Measurements from ENCODE around the gene PLXDC2.
"Not testable (repeated sequence)": the region's sequence is repeated elsewhere in the genome, so short reads cannot be mapped to it uniquely, and the experiment has no call there.

Gene PLXDC2

GRCh38 chr10:19816411-19817230 is at the start of gene PLXDC2:
PLXDC2 (plus strand) TSS chr10:19816432.
- peak; percentile 19 for DNase-seq

GRCh38 chr10:19767876-19768275 is 48.4 kb upstream of the PLXDC2 start:
- DNase-seq = no peak

- DNase-seq = not testable (repeated sequence)
Measured at GRCh38 chr10:19769826-19770225, 46.4 kb upstream of the PLXDC2 start.

DNA sequence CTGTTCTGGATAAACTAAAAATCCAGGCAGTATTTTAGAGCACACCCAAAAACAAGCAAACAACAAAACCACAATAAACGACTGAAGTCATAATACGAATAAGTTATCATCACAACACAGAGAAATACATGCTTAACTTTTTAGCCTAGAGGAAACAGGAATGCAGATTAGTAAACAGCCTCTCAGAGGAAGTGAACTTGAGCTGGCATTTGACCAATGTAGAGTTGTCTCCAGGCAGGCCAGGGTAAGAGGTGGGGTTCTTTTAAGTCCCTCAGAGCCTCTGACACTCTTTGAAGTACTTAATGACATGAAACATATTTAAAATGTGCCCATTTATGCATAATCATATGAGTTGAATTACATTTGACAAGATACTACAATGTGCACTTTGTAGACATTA is 43.3 kb upstream of the PLXDC2 start:
- DNase-seq = no peak

GRCh38 chr10:19775296-19775695 is 40.9 kb upstream of the PLXDC2 start:
- DNase-seq = no peak

DNA sequence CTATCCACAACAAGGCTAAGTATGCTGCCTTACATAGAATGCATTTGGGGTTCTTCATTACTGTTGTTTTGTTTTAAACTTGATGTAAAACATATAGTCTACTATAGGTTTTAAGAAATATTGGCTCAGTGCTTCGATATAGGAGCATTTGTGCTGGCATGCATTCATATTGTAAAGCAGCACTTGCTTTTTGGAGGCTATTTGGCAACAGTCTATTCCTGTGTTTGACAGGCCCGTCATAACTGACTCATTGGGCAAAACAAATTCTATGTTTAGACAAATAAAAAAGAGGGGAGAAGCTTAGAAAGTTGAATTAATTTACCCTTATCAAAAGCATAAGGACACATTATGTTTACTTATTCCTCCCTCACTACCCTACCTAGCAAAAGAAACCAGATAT is 38.4 kb upstream of the PLXDC2 start:
- DNase-seq = no peak

- DNase-seq = no peak
Measured at GRCh38 chr10:19778996-19779395, 37.2 kb upstream of the PLXDC2 start.

DNA sequence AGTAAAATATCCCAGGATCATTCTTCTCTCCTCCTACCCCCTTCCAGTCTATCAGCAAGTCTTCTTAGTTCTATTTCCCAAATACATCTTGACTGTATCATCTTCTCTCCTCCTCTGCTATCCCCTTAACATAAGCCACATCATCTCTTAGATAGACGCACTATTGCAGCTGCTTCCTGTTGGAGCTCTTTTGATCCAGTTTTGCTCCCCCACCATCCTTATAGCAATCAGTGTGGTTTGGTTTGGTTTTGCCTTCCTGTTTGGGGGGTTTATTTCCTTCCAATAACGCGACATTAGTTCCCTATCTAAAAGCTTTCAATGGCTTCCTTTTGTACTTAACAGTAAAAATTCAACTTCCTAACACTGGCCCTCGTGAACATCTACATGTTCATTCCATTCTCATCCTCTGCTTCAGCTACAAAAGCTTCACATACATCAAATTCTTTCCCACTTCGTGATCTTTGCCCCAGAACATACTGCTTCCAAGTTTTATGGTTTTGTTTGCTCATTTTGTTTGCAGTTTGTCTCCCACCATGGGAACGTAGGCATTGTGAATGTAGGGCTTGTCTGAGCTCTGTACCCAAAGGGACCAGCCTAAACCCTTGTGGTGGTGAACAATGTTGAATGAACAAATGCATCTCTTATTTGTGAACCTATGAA is 33.7 kb upstream of the PLXDC2 start:
- DNase-seq = no peak

GRCh38 chr10:19783721-19784120 is 32.5 kb upstream of the PLXDC2 start:
- DNase-seq = no peak

DNA sequence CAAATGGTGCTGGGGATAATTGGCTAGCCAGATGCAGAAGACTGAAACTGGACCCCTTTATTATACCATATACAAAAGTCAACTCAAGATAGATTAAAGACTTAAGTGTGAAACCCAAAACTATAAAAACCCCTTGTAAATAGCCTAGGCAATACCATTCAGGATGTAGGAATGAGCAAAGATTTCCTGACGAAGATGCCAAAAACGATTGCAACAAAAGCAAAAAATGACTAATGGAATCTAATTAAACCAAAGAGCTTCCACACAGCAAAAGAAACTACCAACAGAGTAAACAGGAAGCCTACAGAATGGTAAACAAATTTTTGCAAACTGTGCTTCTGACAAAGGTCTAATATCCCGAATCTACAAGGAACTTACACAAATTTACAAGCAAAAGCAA is 30.9 kb upstream of the PLXDC2 start:
- no peak for DNase-seq

GRCh38 chr10:19788075-19788686 is 28.1 kb upstream of the PLXDC2 start:
- DNase-seq = no peak

- DNase-seq = no peak
Measured at GRCh38 chr10:19788902-19789301, 27.3 kb upstream of the PLXDC2 start.

- no peak for DNase-seq
Measured at GRCh38 chr10:19789607-19790006, 26.6 kb upstream of the PLXDC2 start.

DNA sequence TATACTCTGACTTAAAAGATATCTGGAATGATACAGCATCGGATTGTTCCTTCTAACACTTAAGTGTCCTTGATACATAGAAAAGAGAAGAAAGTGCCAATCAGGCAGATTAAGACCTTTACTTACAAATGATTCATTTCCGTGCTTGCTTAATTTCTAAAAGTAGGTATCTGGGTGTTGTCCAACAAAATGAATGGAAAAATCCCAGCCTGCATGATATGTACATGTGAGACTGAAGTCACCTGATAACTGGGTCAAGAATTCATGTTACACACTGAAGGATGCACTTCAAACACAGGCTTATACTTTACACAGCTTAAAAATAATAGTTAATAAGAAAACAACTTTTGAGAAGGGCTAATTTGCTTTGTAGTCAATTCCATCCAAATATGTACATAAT is 25.2 kb upstream of the PLXDC2 start:
- no peak for DNase-seq

GRCh38 chr10:19795684-19796083 is 20.5 kb upstream of the PLXDC2 start:
- DNase-seq = no peak

GRCh38 chr10:19800161-19800560 is 16.1 kb upstream of the PLXDC2 start:
- DNase-seq = no peak

- DNase-seq = no peak
Measured at GRCh38 chr10:19801369-19801768, 14.9 kb upstream of the PLXDC2 start.

- DNase-seq = no peak
Measured at GRCh38 chr10:19803676-19804075, 12.6 kb upstream of the PLXDC2 start.

DNA sequence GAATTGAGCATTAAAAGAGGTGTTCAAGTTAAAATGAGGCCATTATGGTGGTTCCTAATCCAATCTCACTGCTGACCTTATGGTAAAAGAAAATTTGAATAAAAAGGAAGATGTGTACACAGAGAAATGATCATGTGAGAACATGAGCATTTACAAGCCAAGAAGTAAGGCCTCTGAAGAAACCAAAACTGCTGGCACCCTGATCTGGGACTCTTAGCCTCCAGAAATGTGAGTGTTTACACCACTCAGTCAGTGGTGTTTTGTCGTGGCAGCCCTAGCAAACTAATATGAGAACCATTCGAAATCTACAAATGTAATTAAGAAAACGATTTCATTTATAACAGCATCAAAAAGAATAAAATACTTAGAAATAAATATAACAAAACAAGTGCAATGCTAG is 6.8 kb upstream of the PLXDC2 start:
- no peak for DNase-seq

- no peak for DNase-seq
Measured at GRCh38 chr10:19811540-19811939, 4.7 kb upstream of the PLXDC2 start.

- no peak for DNase-seq
Measured at GRCh38 chr10:19812976-19813375, 3.3 kb upstream of the PLXDC2 start.

DNA sequence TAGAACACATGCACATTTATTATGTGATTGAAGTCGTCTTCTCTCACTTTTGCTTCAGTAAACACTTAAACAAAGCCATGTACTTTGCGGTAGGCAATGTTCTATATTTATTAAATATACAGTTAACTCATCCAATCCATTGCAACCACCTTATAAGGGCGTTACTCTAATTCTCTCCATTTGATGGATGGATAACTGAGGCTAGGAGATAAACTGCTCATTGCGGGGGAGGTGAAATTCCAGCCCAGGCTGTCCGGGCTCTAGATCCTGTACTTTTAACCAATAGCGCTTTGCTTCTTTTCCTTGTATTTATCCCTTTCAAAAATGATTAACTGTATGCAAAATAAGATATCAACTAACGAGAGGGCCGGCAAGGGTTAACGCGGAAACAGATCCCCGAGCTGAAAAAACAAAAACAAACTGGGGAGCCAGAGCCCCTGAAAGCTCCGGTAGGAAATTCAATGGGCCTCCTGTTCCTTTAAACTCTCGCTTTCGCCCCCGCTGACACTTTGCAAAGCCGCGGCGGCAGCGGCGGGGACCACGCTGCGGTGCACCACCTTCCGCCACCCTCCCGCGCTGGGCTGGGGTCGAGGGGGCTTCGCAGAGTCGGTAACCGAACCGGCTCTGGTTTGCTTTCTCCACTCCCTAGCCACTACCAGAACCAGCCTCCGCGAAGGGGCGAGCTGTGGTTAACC is 1.0 kb upstream of the PLXDC2 start:
- DNase-seq = no peak

GRCh38 chr10:19815731-19816410 is 361 bp upstream of the PLXDC2 start:
- peak; percentile 42 for DNase-seq
